OCI-LY7 (cell line): ENCODE results near the gene STON1. TPM values are rescaled to one million over a fixed set of nuclear protein-coding genes. Genes with fewer than 3 reads are reported as not detected.

Experiments
- BruUV-seq: library from RNA; stranded (reverse); fragments of 400-500 nt; replicated peaks from 2 replicates; lab custom pipeline; 2021; lab: Mats Ljungman, UMichigan
- CTCF ChIA-PET: fragments of 300-600 bp; sonication (Branson Sonifier 250); formaldehyde crosslinking; loops from one replicate; lab custom pipeline; 2022; ENCODE audit warnings: antibody characterized with exemption; ENCODE audit not compliant: unreplicated experiment; lab: Charles Lee
- POLR2A ChIA-PET: fragments of 300-600 bp; sonication (Branson Sonifier 250); formaldehyde crosslinking; loops from one replicate; lab custom pipeline; 2022; ENCODE audit warnings: antibody characterized with exemption; lab: Charles Lee
- DNase-seq: peaks from one replicate; pipeline ENCODE4 v3.0.0-alpha.2; 2015; ENCODE audit warnings: low spot score
- H2AFZ ChIP-seq: fragments of 200-600 bp; sonication (generic), shearing (Covaris generic); 2 replicates; pipeline ENCODE4 v1.6.1; 2014; ENCODE audit warnings: mild to moderate bottlenecking, antibody characterized with exemption, low read length, moderate library complexity
- H3K27ac ChIP-seq: fragments of 200-600 bp; sonication (generic); 2 replicates; pipeline ENCODE4 v1.5.1; 2014; ENCODE audit warnings: mixed run types, low read depth, mild to moderate bottlenecking, moderate library complexity, low read length, inconsistent platforms; ENCODE audit not compliant: poor library complexity, severe bottlenecking
- H3K36me3 ChIP-seq: fragments of 200-600 bp; sonication (generic); 2 replicates; pipeline ENCODE4 v1.6.1; 2014; ENCODE audit warnings: mild to moderate bottlenecking, antibody characterized with exemption, low read length, moderate library complexity, mixed read lengths; ENCODE audit not compliant: insufficient read depth
- H3K4me1 ChIP-seq: fragments of 200-600 bp; sonication (generic); 2 replicates; pipeline ENCODE4 v1.5.1; 2014; ENCODE audit warnings: mild to moderate bottlenecking, low read length; ENCODE audit not compliant: insufficient read depth, poor library complexity, severe bottlenecking
- H3K4me2 ChIP-seq: fragments of 200-600 bp; sonication (generic); 2 replicates; pipeline ENCODE4 v1.6.1; 2014; ENCODE audit warnings: mild to moderate bottlenecking, low read length
- H3K4me3 ChIP-seq: fragments of 200-600 bp; sonication (generic); 2 replicates; pipeline ENCODE4 v1.5.1; 2014; ENCODE audit warnings: mild to moderate bottlenecking, low read depth, low read length; ENCODE audit not compliant: poor library complexity, severe bottlenecking
- H3K79me2 ChIP-seq: fragments of 200-600 bp; sonication (generic); 2 replicates; pipeline ENCODE4 v1.6.1; 2016; ENCODE audit warnings: low read depth, mild to moderate bottlenecking, low read length, moderate library complexity, mixed read lengths; ENCODE audit not compliant: insufficient read depth
- H3K9me2 ChIP-seq: fragments of 200-600 bp; sonication (generic); 2 replicates; pipeline ENCODE4 v1.6.1; 2016; ENCODE audit warnings: mild to moderate bottlenecking, low read length, mixed read lengths; ENCODE audit not compliant: insufficient read depth
- H3K9me3 ChIP-seq: fragments of 200-600 bp; sonication (generic); 2 replicates; pipeline ENCODE4 v1.6.1; 2014; ENCODE audit warnings: mild to moderate bottlenecking, mixed run types, low read length, mixed read lengths
- H4K20me1 ChIP-seq: fragments of 200-600 bp; sonication (generic); 2 replicates; pipeline ENCODE4 v1.6.1; 2014; ENCODE audit warnings: mild to moderate bottlenecking, antibody characterized with exemption, low read length, moderate library complexity, mixed read lengths; ENCODE audit not compliant: insufficient read depth
- CTCF ChIP-seq: fragments of 200-600 bp; sonication (generic); conservative IDR thresholded peaks from 2 replicates; pipeline ENCODE4 v1.5.1; 2014; ENCODE audit warnings: mild to moderate bottlenecking, antibody characterized with exemption, low read length, moderate library complexity, mixed read lengths
- EZH2phosphoT487 ChIP-seq: fragments of 200-600 bp; sonication (generic); IDR thresholded peaks from 2 replicates; pipeline ENCODE4 v1.6.1; 2018; ENCODE audit warnings: low read depth, borderline replicate concordance, mild to moderate bottlenecking, mixed run types, antibody characterized with exemption, low read length, moderate library complexity, mixed read lengths
- intact Hi-C: fragments of 100-400 bp; cut with micrococcal nuclease; formaldehyde crosslinking; loops from one replicate; pipeline ENCODE4 v1.10.0; 2022; ENCODE audit not compliant: unreplicated experiment
- total RNA-seq, 2 experiments: library from RNA; depleted of rRNA in 1 of 2; stranded (reverse); fragments of >200 nt in 1 of 2; shearing (Covaris generic) in 1 of 2; gene quantifications; 2 replicates each; pipeline ENCODE4 v1.2.3, GENCODE V29; 2014 to 2022

STON1 gene
- total RNA-seq, 2 experiments from 2014 or later, result 0.51 to 0.88 TPM

GRCh38 chr2:48529194-48529593 is 760 bp upstream of the STON1 start:
- POLR2A ChIA-PET, result interaction anchor here (0.6 kb wide), 1 partner anchor 115 kb away, joined by 4 read pairs; no protein-coding TSS in a partner anchor
- CTCF ChIA-PET, result no interaction called here
- Histone ChIP-seq H2AFZ (no peak overlapping the region), H3K9me3 (no peaks in the 10 kb centered on the region), H3K9me2 (no peaks in the 10 kb centered on the region), H3K27ac (no peak overlapping the region), H3K79me2 (no peaks in the 10 kb centered on the region), H3K4me2 (no peak overlapping the region), H3K36me3 (no peaks in the 10 kb centered on the region), H4K20me1 (no peaks in the 10 kb centered on the region), H3K4me1 (no peaks in the 10 kb centered on the region), H3K4me3 (no peak overlapping the region)
- DNase-seq, result no peak
- intact Hi-C loops, result no loop called here
- TF ChIP-seq CTCF, result no peak
- no TSS peak for BruUV-seq

GRCh38 chr2:48529676-48530032 is 300 bp upstream of the STON1 start:
- DNase-seq, result no peak
- BruUV-seq, result no TSS peak

More at GRCh38 chr2:48529676-48530032, 300 bp upstream of the STON1 start:
- Histone ChIP-seq H3K36me3 (no peaks in the 10 kb centered on the region), H4K20me1 (no peaks in the 10 kb centered on the region), H2AFZ (no peak overlapping the region), H3K27ac (no peak overlapping the region), H3K4me2 (peak overlapping the region; percentile 46; the same call in 1 of the 2 replicates), H3K4me3 (no peak overlapping the region), H3K4me1 (no peaks in the 10 kb centered on the region), H3K9me3 (no peaks in the 10 kb centered on the region), H3K79me2 (no peaks in the 10 kb centered on the region), H3K9me2 (no peaks in the 10 kb centered on the region)
- ChIA-PET CTCF (no interaction called here), POLR2A (interaction anchor here (0.6 kb wide), 1 partner anchor 115 kb away, joined by 4 read pairs; no protein-coding TSS in a partner anchor)
- no peak for TF ChIP-seq EZH2phosphoT487
- no peak for TF ChIP-seq CTCF
- intact Hi-C loops, result no loop called here
